Panc1 (cell line): Measurements from ENCODE around the gene KCP. TPM values are rescaled to one million over a fixed set of nuclear protein-coding genes. Genes with fewer than 3 reads are reported as not detected.

ENCODE experiments used
- ATAC-seq: fragments of 200-7000 bp; cut with Tn5 transposase; 2 replicates; pipeline ENCODE4 v1.9.1; 2020; ENCODE audit warnings: mild to moderate bottlenecking, moderate library complexity
- BruUV-seq: library from RNA; stranded (reverse); fragments of 400-500 nt; replicated peaks from 2 replicates; lab custom pipeline; 2021; lab: Mats Ljungman, UMichigan
- CTCF ChIA-PET: fragments of 300-600 bp; sonication (Branson Sonifier 250); formaldehyde crosslinking; loops from one replicate; lab custom pipeline; 2022; ENCODE audit warnings: antibody characterized with exemption; lab: Charles Lee
- POLR2A ChIA-PET: fragments of 300-600 bp; sonication (Branson Sonifier 250); formaldehyde crosslinking; loops from one replicate; lab custom pipeline; 2022; ENCODE audit warnings: antibody characterized with exemption; lab: Charles Lee
- DNase-seq: peaks from one replicate; pipeline ENCODE4 v3.0.0-alpha.2; 2010; ENCODE audit warnings: low read depth, low spot score
- H3K27ac ChIP-seq: 2 replicates; pipeline ENCODE4 v1.5.1; 2011; ENCODE audit warnings: mild to moderate bottlenecking, low read length, inconsistent platforms
- H3K27me3 ChIP-seq: fragments of 200-500 bp; sonication (Bioruptor generic); 2 replicates; pipeline ENCODE4 v1.6.0; 2014; ENCODE audit warnings: low read length, inconsistent platforms; ENCODE audit not compliant: control insufficient read depth, insufficient read depth
- H3K36me3 ChIP-seq: fragments of 200-500 bp; sonication (Bioruptor generic); 2 replicates; pipeline ENCODE4 v1.5.1; 2014; ENCODE audit warnings: inconsistent platforms, mild to moderate bottlenecking, low read length, moderate library complexity; ENCODE audit not compliant: control insufficient read depth, insufficient read depth
- H3K4me1 ChIP-seq: 2 replicates; pipeline ENCODE4 v1.5.1; 2011; ENCODE audit warnings: inconsistent platforms, mild to moderate bottlenecking, low read length, moderate library complexity; ENCODE audit not compliant: control insufficient read depth, insufficient read depth
- H3K4me3 ChIP-seq, 2 experiments: 2 replicates each; pipeline ENCODE4 v1.5.1; 2011 to 2012; ENCODE audit warnings: low read depth in 2 of 2, low read length in 2 of 2, mild to moderate bottlenecking in 2 of 2, inconsistent platforms in 1 of 2, moderate library complexity in 1 of 2
- H3K9me3 ChIP-seq: fragments of 200-500 bp; sonication (Bioruptor generic); 2 replicates; pipeline ENCODE4 v1.5.1; 2014; ENCODE audit warnings: low read depth, mild to moderate bottlenecking, inconsistent platforms, low read length, moderate library complexity; ENCODE audit not compliant: control insufficient read depth, insufficient read depth
- CTCF ChIP-seq: fragments of 450-650 bp; IDR thresholded peaks from 2 replicates; pipeline ENCODE4 v1.5.1; 2017; ENCODE audit warnings: mild to moderate bottlenecking
- POLR2AphosphoS5 ChIP-seq: IDR thresholded peaks from 2 replicates; pipeline ENCODE4 v1.6.1; 2012; ENCODE audit warnings: mild to moderate bottlenecking, low read depth, low read length, moderate library complexity
- REST ChIP-seq, 2 experiments: IDR thresholded peaks; 2 replicates each; pipeline ENCODE4 v1.6.1; 2011 to 2012; ENCODE audit warnings: low read depth in 2 of 2, control low read depth in 1 of 2, low read length in 1 of 2, mild to moderate bottlenecking in 1 of 2, moderate library complexity in 1 of 2; ENCODE audit not compliant: insufficient read depth in 1 of 2
- SIN3A ChIP-seq: IDR thresholded peaks from 2 replicates; pipeline ENCODE4 v1.6.1; 2012; ENCODE audit warnings: low read depth, mild to moderate bottlenecking, low read length, moderate library complexity, borderline replicate concordance; ENCODE audit not compliant: insufficient read depth
- TCF7L2 ChIP-seq: IDR thresholded peaks from 2 replicates; pipeline ENCODE4 v1.6.1; 2011; ENCODE audit warnings: mild to moderate bottlenecking, low read depth, low read length, inconsistent platforms
- in situ Hi-C: cut with HindIII; loops from 2 replicates; pipeline ENCODE4 v1.10.0; 2016; ENCODE audit warnings: low sequenced_read_pairs, low pct_unique_long_range_greater_than_20kb
- intact Hi-C: fragments of 100-400 bp; cut with micrococcal nuclease; formaldehyde crosslinking; loops from one replicate; pipeline ENCODE4 v1.10.0; 2022; ENCODE audit not compliant: unreplicated experiment
- total RNA-seq: library from RNA; stranded (reverse); gene quantifications from one replicate; pipeline ENCODE4 v1.2.1, GENCODE V29; 2021; ENCODE audit not compliant: unreplicated experiment

Gene KCP
- total RNA-seq, 1 experiment from 2014 or later = 0.13 TPM

- in situ Hi-C loops (no loop called here), intact Hi-C loops (no loop called here)
- no peaks in the 10 kb centered on the region; the same call in 1 of the 2 replicates for H3K4me1 ChIP-seq
- TF ChIP-seq SIN3A (no peak), TCF7L2 (no peak), REST (IDR thresholded peaks at IDR 0.05; ENCODE audit: insufficient read depth in 1 of 2, low read depth in 2 of 2, low read length in 1 of 2) (no peak), CTCF (no peak), POLR2AphosphoS5 (no peak)
- no peak overlapping the region for H3K4me3 ChIP-seq
- 0 out of 2 replicates have a peak, but pooled peaks have one; percentile 20 for ATAC-seq
- no peaks in the 10 kb centered on the region for H3K27me3 ChIP-seq
- ChIA-PET CTCF (interaction anchor here (0.6 kb wide), 3 partner anchors 16 to 367 kb away, joined by 3 to 4 read pairs (median 4); no protein-coding TSS in a partner anchor), POLR2A (interaction anchor here (0.6 kb wide), 1 partner anchor 313 kb away, joined by 3 read pairs; the partner anchor contains the start of gene AHCYL2)
- no peak overlapping the region for H3K27ac ChIP-seq
- H3K36me3 ChIP-seq = no peaks in the 10 kb centered on the region
- no peaks in the 10 kb centered on the region for H3K9me3 ChIP-seq
- BruUV-seq = no TSS peak
- DNase-seq = no peak
Measured at GRCh38 chr7:128911423-128912031, 1.0 kb upstream of the KCP start.

GRCh38 chr7:128909625-128910568 is 612 bp downstream of the KCP start:
- Histone ChIP-seq H3K4me3 (no peak overlapping the region), H3K9me3 (no peaks in the 10 kb centered on the region), H3K27me3 (no peaks in the 10 kb centered on the region), H3K27ac (no peak overlapping the region), H3K36me3 (no peaks in the 10 kb centered on the region), H3K4me1 (no peaks in the 10 kb centered on the region; the same call in 1 of the 2 replicates)
- BruUV-seq = no TSS peak
- in situ Hi-C loops (no loop called here), intact Hi-C loops (no loop called here)
- POLR2A ChIA-PET = no interaction called here
- DNase-seq (no peak), ATAC-seq (no peak)
- CTCF ChIA-PET = no interaction called here
- TF ChIP-seq POLR2AphosphoS5 (no peak), CTCF (no peak), REST (IDR thresholded peaks at IDR 0.05; ENCODE audit: insufficient read depth in 1 of 2, low read depth in 2 of 2, low read length in 1 of 2) (no peak), TCF7L2 (no peak), SIN3A (no peak)
